DMS153 treated with DMSO at 0.1 percent for 48 hours (cell line): ENCODE results near the gene CD36.

Experiments used
- DNase-seq: peaks from one replicate; lab custom pipeline; 2025; ENCODE audit not compliant: unreplicated experiment; lab: John Stamatoyannopoulos, UW

The CD36 gene

GRCh38 chr7:80637911-80638765 is at the start of gene CD36:
TSS of gene CD36 (plus strand) at chr7:80638642. CDS start at chr7:80646741, 8,099 bp downstream.
- no peak for DNase-seq

GRCh38 chr7:80589631-80590030 is 48.8 kb upstream of the CD36 start:
- no peak for DNase-seq

- DNase-seq = no peak
These were observed 46.8 kb upstream of the CD36 start for GRCh38 chr7:80591654-80592053.

- no peak for DNase-seq
These were observed 44.4 kb upstream of the CD36 start for GRCh38 chr7:80593869-80594586.

GRCh38 chr7:80596933-80597517 is 41.4 kb upstream of the CD36 start:
- no peak for DNase-seq

- DNase-seq = no peak
These were observed 40.6 kb upstream of the CD36 start for GRCh38 chr7:80597875-80598274.

GRCh38 chr7:80600046-80600445 is 38.4 kb upstream of the CD36 start:
- no peak for DNase-seq

GRCh38 chr7:80601999-80602398 is 36.4 kb upstream of the CD36 start:
- no peak for DNase-seq

- no peak for DNase-seq
These were observed 34.5 kb upstream of the CD36 start for GRCh38 chr7:80603940-80604339.

- peak; percentile 18 for DNase-seq
These were observed 34.0 kb upstream of the CD36 start for GRCh38 chr7:80604436-80604835.

GRCh38 chr7:80607136-80607535 is 31.3 kb upstream of the CD36 start:
- DNase-seq = no peak

GRCh38 chr7:80608336-80608735 is 30.1 kb upstream of the CD36 start:
- no peak for DNase-seq

- DNase-seq = no peak
These were observed 28.7 kb upstream of the CD36 start for GRCh38 chr7:80609751-80610150.

GRCh38 chr7:80611353-80611752 is 27.1 kb upstream of the CD36 start:
- DNase-seq = no peak

GRCh38 chr7:80611779-80612178 is 26.7 kb upstream of the CD36 start:
- DNase-seq = peak; percentile 80

- DNase-seq = no peak
These were observed 25.6 kb upstream of the CD36 start for GRCh38 chr7:80612880-80613279.

GRCh38 chr7:80613519-80613918 is 24.9 kb upstream of the CD36 start:
- DNase-seq = no peak

GRCh38 chr7:80614851-80615271 is 23.6 kb upstream of the CD36 start:
- no peak for DNase-seq

GRCh38 chr7:80618096-80618495 is 20.3 kb upstream of the CD36 start:
- DNase-seq = no peak

- no peak for DNase-seq
These were observed 18.7 kb upstream of the CD36 start for GRCh38 chr7:80619741-80620140.

GRCh38 chr7:80622541-80622940 is 15.9 kb upstream of the CD36 start:
- DNase-seq = no peak
